D721Med (cell line): Measurements from ENCODE around the gene OR2A7.
"Not testable (repeated sequence)": the region's sequence is repeated elsewhere in the genome, so short reads cannot be mapped to it uniquely, and the experiment has no call there.

Experiments
- DNase-seq: peaks from one replicate; pipeline ENCODE4 v3.0.0; 2011; ENCODE audit warnings: low spot score; ENCODE audit not compliant: insufficient read length
- FAIRE-seq: peaks from 2 replicates; lab custom pipeline; 2011; peaks lifted over from hg19 to GRCh38; lab: Jason Lieb, UNC
- TF ChIP-seq, protein P1 (sequence below): IDR thresholded peaks from 2 replicates; pipeline ENCODE4 v1.5.1; 2012; ENCODE audit warnings: mild to moderate bottlenecking, control low read depth; ENCODE audit not compliant: insufficient read depth; ENCODE audit errors: missing control alignments

OR2A7 gene

GRCh38 chr7:144259067-144259466, 5.5 kb downstream of the OR2A7 start:
- not testable (repeated sequence) for DNase-seq, FAIRE-seq

DNA sequence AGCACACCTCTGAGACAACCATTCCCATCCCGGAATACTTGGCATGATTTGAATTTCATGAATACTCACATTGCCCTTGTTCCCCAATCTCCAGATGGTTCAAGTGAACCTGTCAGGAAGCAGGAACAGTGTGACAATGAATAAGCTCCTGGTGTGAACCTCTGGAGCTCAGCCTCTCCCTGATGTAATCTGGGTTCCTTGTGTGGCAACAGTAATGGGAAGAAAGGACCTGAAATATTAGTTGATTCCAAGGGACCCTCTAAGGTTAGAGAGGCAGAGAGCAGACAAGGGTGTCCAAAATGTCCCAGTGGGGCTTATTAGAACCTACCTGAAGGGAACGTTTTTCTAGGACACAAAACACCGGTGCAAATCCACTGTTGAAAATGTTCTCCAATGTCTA, 8.5 kb downstream of the OR2A7 start:
- TF ChIP-seq, protein P1, sequence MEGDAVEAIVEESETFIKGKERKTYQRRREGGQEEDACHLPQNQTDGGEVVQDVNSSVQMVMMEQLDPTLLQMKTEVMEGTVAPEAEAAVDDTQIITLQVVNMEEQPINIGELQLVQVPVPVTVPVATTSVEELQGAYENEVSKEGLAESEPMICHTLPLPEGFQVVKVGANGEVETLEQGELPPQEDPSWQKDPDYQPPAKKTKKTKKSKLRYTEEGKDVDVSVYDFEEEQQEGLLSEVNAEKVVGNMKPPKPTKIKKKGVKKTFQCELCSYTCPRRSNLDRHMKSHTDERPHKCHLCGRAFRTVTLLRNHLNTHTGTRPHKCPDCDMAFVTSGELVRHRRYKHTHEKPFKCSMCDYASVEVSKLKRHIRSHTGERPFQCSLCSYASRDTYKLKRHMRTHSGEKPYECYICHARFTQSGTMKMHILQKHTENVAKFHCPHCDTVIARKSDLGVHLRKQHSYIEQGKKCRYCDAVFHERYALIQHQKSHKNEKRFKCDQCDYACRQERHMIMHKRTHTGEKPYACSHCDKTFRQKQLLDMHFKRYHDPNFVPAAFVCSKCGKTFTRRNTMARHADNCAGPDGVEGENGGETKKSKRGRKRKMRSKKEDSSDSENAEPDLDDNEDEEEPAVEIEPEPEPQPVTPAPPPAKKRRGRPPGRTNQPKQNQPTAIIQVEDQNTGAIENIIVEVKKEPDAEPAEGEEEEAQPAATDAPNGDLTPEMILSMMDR = no peak
- FAIRE-seq (no peak), DNase-seq (no peak)

DNA sequence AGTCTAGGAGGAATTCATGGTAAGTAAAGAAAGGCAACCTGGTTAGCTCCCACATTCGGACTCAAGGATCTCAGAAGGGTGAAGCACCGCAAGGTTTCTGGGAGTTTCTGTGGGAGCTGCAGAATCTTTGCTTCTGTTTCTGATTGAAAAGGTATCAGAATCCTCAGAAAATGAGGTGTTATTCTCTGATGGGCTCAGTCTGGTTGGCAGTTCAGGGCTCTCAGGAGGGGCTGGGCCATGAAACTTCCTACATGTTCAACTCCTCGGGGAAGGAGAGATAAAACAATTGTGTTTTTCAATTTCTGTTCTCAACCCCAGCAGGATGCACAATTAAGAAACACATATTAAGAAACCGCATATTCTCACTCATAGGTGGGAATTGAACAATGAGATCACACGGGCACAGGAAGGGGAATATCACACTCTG, 9.1 kb downstream of the OR2A7 start:
- TF ChIP-seq, protein P1 = no peak
- FAIRE-seq (no peak), DNase-seq (no peak)

- FAIRE-seq, DNase-seq: not testable (repeated sequence)
These were observed 12.3 kb downstream of the OR2A7 start for GRCh38 chr7:144252307-144252706.

GRCh38 chr7:144247674-144248330, 16.8 kb downstream of the OR2A7 start:
- not testable (repeated sequence) for DNase-seq, FAIRE-seq

DNA sequence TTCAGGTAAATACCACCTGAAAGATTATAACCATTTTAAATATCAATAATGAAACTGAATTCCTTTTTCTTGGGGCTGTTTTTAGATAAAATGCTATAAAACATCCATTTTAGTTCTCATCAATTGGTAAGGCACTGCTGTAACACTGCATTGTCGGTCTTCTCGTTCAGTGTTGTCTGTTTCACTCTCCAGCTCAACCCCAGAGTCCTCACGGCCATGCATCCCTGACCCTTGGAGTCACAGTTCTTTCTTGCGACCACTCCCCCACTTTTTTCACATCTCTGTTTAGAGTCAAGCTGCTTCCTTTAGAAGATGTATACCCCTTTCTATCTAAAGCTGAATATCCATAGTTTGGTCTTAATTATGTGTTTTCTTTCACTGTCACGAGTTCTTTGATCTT, 17.6 kb downstream of the OR2A7 start:
- not testable (repeated sequence) for DNase-seq, FAIRE-seq

GRCh38 chr7:144245372-144245771, 19.2 kb downstream of the OR2A7 start:
- FAIRE-seq, DNase-seq: not testable (repeated sequence)

GRCh38 chr7:144239365-144239764, 25.2 kb downstream of the OR2A7 start, which contains the start of gene OR2A42:
Gene OR2A42, minus strand, starts transcription at chr7:144239605. Its CDS starts 6,762 bp downstream, at chr7:144232843.
- DNase-seq, FAIRE-seq: not testable (repeated sequence)

DNA sequence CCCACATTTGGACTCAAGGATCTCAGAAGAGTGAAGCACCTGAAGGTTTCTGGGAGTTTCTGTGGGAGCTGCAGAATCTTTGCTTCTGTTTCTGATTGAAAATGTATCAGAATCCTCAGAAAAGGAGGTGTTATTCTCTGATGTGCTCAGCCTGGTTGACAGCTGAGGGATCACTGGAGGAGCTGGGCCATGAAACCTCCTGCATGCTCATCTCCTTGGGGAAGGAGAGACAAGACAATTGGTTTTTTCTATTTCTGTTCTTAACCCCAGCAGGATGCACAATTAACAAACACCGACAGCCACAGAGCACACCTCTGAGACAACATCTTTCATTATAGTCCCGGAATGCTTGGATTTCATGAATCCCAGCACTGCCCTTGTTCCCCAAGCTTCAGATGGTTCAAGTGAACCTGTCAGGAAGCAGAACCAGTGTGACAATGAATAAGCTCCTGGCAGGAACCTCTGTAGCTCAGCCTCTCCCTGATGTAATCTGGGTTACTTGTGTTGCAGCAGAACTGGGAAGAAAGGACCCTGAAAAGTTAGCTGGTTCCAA, 26.0 kb downstream of the OR2A7 start:
- FAIRE-seq, DNase-seq: not testable (repeated sequence)

DNA sequence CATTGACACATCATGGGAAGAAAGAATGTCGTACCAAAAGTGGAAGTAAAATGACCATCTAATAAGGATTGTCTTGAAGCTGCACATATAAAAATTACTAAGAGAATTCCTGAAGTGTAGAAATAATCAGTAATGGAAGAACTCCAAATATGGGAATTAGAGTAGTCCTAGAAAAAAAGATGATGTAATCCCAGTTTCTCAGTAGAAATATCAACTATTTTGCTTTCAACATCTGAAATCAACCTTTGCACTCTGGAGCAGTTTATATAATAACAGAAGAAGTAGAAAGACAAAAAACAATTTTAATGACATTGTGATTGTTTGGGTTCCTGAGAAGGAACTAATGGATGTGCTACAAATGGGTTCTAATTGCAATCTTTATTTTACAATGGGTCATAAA, 31.6 kb downstream of the OR2A7 start:
- FAIRE-seq, DNase-seq: not testable (repeated sequence)

DNA sequence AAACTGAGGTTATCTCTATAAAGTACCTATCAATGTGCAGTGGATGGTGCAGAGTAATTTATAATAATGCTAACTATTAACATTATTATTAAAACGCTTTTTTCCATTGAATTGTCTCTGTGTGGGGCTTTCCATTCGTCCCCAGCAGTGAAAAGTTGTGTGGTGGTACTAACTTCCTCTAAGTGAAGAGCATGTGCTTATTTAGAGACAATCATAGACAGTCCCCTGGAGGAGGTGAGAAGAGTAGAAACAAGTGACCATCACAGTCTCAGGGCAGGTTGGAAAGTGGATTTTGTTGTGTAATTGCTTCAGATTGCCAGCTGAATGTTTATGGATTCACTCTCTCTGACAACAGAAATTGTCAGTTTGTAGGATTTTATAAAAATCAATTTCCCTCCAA, 33.6 kb downstream of the OR2A7 start:
- not testable (repeated sequence) for FAIRE-seq, DNase-seq

DNA sequence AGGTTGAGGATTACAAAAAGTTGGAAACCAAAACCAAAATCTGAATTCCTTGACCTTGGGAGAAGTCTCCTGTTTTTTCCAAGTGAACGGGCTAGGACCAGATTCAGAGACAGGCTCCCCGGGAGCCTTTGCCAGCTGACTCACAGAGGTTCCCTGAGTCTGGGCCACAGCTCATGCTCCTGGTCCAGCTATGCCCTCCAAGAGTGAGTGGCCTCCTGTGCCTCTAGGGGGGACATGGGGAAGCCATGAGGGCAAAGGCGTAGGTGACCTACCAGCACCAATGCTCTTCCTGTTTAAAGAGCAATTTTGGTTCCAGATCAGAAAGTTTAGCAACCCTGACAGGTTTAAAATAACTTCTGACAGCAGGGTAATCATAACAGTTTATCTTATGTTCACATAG, 35.8 kb downstream of the OR2A7 start:
- not testable (repeated sequence) for DNase-seq, FAIRE-seq

GRCh38 chr7:144226866-144227265, 37.7 kb downstream of the OR2A7 start:
- not testable (repeated sequence) for FAIRE-seq, DNase-seq

DNA sequence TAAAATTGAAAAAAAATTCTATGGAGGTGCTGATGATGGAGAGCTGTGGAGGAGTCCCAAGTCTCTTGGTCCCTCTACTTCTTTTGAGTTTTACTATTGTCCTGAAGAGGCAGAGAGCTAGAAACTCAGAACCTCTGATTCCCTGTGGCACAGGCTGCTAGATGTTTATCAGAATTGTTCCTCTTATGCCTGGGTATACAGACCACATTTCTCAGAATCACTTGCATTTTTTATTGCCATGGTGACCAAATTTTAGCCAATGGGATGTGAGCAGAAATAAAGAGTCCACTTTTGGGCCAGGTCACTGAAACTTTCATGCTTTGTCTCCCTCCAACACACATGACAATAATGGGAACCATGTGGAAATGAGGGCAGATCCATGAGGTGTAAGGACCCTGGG, 40.9 kb downstream of the OR2A7 start:
- not testable (repeated sequence) for DNase-seq, FAIRE-seq

DNA sequence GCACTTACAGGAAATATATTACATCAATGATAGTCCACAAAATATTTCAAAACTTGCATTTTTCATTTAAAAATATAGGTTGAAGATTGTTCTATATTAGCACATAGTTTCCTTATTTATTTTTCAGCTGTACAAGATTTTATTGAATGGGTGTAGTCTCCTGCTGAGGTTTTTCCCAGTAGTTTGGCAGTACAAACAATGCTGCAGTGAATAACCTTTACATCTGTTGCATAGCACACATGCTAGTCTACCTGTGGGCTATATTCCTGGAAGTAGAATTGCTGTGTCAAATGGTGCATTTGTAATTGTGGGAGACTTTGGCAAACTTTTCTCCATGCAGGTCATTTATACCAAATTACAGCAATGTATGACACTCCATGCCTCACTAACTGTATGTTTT, 44.1 kb downstream of the OR2A7 start:
- FAIRE-seq, DNase-seq: not testable (repeated sequence)

GRCh38 chr7:144219149-144219548, 45.4 kb downstream of the OR2A7 start:
- not testable (repeated sequence) for DNase-seq, FAIRE-seq

- DNase-seq, FAIRE-seq: not testable (repeated sequence)
These were observed 46.0 kb downstream of the OR2A7 start for GRCh38 chr7:144218581-144218980.

DNA sequence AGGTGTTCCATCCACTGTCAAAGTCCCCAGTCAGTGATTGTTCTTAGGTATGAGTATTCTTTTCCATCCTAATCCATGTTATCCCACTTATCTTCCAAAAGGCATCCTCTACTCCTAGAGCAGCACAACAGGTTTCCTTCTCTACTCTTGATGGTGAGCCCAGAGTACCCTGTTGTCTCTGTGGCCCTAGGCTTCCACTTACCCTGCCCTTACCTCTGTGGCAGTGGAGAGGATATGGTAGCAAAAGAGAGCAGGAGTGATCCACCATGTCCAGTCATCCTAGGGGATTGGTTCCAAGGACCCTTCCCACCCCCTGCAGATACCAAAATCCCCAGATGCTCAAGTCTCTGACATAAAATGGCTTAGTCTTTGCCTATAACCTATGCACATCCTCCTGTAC, 47.4 kb downstream of the OR2A7 start:
- not testable (repeated sequence) for FAIRE-seq, DNase-seq
